Choroid plexus epithelial cell (primary cell): ENCODE results near the gene AOPEP.

Source experiments
- DNase-seq: peaks from one replicate; pipeline ENCODE4 v3.0.0-alpha.2; 2010; ENCODE audit warnings: low read depth
- H3K4me3 ChIP-seq: 2 replicates; pipeline ENCODE4 v1.5.1; 2011; ENCODE audit warnings: low read depth, mild to moderate bottlenecking, control low read depth, low read length, moderate library complexity
- TF ChIP-seq, protein P1 (sequence below): conservative IDR thresholded peaks from 2 replicates; pipeline ENCODE4 v1.5.1; 2011; ENCODE audit warnings: low read depth, mild to moderate bottlenecking, control low read depth, inconsistent platforms, low read length, moderate library complexity

Gene AOPEP

GRCh38 chr9:94717761-94718160, 8.7 kb upstream of the AOPEP start:
- peak; percentile 8 for DNase-seq
- no peak overlapping the region for H3K4me3 ChIP-seq
- TF ChIP-seq, protein P1, sequence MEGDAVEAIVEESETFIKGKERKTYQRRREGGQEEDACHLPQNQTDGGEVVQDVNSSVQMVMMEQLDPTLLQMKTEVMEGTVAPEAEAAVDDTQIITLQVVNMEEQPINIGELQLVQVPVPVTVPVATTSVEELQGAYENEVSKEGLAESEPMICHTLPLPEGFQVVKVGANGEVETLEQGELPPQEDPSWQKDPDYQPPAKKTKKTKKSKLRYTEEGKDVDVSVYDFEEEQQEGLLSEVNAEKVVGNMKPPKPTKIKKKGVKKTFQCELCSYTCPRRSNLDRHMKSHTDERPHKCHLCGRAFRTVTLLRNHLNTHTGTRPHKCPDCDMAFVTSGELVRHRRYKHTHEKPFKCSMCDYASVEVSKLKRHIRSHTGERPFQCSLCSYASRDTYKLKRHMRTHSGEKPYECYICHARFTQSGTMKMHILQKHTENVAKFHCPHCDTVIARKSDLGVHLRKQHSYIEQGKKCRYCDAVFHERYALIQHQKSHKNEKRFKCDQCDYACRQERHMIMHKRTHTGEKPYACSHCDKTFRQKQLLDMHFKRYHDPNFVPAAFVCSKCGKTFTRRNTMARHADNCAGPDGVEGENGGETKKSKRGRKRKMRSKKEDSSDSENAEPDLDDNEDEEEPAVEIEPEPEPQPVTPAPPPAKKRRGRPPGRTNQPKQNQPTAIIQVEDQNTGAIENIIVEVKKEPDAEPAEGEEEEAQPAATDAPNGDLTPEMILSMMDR, result no peak

GRCh38 chr9:94718936-94719335, 7.6 kb upstream of the AOPEP start:
- DNase-seq, result no peak
- no peak overlapping the region for H3K4me3 ChIP-seq
- TF ChIP-seq, protein P1, result no peak

GRCh38 chr9:94719878-94720277, 6.6 kb upstream of the AOPEP start:
- TF ChIP-seq, protein P1, result no peak
- no peak for DNase-seq
- no peak overlapping the region for H3K4me3 ChIP-seq

DNA sequence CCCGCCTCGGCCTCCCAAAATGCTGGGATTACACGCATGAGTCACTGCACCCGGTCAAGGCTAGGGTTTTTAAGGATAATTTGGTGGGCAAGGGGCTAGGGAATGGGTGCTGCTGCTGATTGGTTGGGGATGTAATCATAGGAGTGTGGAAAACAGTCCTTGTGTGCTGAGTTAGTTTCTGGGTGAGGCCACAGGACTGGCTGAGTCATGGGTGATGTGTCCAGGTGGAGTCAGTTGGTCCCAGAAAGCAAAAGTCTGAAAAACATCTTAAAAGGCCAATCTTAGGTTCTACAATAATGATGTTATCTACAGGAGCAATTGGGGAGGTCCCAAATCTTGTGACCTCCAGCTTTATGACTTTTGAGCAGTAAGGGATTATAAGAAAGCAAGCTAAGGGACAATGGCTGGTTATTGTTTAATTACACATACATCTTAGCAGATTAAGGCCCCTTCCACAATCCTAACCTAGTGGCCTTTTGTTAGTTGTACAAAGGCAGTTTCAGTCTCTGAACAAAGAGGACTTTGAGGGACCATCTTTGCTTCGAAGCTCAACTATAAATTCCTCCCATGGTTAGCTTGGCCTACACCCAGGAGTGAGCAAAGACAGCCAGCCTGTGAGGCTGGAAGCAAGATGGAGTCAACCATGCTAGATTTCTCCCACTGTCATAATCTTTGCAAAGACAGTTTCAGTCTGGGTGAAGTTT, 5.5 kb upstream of the AOPEP start:
- DNase-seq, result no peak
- TF ChIP-seq, protein P1, result no peak
- H3K4me3 ChIP-seq, result no peak overlapping the region

GRCh38 chr9:94721754-94722153, 4.7 kb upstream of the AOPEP start:
- no peak for DNase-seq
- no peak overlapping the region for H3K4me3 ChIP-seq
- TF ChIP-seq, protein P1, result no peak

DNA sequence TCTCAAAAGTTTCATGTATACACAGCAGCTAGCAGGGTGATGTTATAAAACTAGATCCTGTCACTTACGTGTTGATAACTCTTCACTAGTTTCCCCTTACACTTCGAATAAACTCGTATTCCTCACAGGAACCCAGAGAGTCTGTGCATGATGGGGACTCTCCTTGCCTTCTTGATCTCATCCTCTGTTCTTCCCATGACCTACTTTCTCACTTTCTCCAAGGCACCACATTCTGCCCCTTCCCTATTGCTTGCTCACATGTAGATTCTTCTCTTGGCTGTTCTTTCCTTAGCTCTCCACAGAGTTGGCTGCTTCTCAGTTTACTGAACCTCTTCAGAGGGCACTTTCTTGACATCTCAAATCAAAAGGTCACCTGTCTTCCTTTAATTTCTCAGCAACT, 1.2 kb upstream of the AOPEP start:
- H3K4me3 ChIP-seq, result no peak overlapping the region
- no peak for DNase-seq
- TF ChIP-seq, protein P1, result no peak

DNA sequence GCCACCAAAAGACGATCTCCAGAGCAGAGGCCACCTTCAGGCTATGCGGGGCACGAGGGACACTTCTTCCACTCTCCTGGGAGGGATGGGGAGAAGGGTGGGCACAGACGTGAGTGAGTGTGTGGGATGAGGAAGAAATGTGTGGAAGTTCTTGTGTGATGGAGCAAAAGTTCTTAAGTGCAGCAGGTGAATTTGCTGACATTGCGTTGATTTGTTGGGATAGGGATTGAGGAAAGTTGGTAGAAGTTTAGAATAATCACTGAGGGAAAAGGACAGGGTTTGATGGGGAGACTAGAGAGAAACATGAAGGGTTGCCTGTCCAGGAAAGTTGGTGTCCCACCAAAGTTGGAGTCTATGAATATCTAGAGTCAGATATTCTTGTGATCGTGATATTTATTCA, 2.2 kb downstream of the AOPEP start:
- TF ChIP-seq, protein P1, result no peak
- H3K4me3 ChIP-seq, result no peak overlapping the region
- DNase-seq, result no peak
